Activated CD8-positive, alpha-beta memory T cell treated with anti-CD3 and anti-CD28 coated beads for 1 hour (primary cell): ENCODE results near the gene DUSP5.

Experiments used
- DNase-seq, 2 donors: peaks; one replicate each; pipeline ENCODE4 v3.0.0-alpha.2; 2020; ENCODE audit warnings: low read depth in 1 of 2; ENCODE audit errors: extremely low read depth in 1 of 2

The DUSP5 gene

DNA sequence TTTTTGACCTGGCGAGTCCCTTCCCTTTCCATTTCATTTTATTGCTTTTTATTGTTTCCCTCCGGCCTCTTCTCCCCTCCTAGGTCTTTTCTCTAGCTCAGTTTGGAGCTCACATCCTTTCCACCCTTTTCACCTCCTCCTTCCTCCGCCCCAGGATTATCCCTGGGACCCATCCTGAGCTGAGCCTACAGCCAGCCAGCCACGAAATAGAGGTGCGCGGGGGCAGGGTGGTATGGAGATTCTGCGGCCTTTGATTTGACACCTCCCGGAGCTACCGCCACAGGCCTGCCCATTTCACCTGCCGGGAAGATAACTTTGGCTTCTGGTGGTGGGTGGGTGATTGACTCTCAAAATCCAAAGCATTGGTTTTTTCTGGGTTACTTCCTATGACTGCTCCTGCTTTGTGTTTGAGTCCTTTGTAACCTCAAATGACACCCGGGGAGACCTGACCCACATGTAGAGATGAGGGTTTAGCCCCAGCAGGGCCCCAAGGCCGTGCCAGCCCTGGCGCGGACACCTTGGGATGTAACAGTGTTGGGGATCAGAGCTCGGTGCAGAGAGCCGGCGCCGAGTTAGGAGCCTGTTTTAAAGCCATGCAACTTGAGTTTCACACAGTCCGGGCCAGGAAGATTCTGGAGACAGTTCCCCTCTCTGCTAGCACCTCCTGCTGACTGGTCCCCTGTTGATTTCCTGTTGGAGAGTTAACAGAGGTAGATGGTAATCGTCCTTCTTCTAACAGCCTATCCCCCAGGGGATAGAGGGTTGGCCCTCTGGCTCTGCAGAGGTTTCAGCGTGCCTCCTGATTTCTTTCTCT lies 1.5 kb downstream of the DUSP5 start:
- no peak for DNase-seq

DNA sequence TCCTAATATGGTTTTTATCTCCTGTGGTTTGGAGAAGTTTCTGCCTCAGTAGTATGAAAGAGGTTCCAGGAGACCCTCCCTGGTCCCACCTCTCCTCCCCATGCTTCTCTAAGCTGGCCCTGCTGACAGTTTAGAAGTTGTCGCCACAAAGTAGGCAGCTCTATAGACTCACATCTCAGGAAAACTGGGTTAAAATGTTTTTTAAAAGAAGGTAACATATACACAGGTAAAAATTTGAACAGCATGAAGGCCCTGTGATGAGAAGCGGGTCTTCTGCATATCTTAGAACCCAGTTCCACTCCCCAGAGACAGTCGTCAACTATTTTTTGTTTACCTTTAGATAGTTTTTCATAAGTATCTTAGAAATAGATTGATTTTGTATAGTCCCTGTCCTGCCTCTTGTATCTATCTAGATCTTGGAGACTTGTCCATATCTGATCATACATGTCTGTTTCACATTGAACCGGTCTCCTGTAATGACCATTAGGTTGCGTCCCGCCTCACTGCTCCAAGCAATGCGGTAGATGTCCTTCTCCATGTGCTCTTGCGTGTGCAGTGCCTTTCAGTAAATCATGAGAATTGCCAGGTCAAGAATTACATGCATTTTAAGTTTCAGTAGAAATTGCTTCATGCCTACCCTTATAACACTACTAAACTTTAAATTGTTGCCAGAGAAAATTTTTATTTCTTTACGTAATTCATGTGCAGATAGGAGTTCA lies 2.2 kb downstream of the DUSP5 start:
- no peak for DNase-seq

DNA sequence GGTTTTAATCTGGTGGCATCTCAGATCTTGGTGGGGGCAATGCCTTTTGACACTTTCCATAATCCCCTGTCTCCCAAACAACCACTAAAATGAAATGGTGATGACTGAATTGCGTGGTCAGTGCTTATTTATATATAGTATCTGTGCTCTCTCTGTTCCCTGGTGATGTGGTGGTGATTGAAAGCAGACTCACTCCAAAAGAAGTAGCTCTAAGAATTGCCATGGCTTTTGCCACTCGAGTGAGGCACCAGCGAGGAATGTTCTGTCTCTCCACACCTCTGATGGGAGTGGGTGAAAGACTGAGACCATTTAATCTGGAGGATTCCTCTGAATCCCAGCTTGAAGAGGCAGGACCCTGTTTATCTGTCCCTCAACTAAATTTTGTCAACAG lies 2.8 kb downstream of the DUSP5 start:
- no peak for DNase-seq

DNA sequence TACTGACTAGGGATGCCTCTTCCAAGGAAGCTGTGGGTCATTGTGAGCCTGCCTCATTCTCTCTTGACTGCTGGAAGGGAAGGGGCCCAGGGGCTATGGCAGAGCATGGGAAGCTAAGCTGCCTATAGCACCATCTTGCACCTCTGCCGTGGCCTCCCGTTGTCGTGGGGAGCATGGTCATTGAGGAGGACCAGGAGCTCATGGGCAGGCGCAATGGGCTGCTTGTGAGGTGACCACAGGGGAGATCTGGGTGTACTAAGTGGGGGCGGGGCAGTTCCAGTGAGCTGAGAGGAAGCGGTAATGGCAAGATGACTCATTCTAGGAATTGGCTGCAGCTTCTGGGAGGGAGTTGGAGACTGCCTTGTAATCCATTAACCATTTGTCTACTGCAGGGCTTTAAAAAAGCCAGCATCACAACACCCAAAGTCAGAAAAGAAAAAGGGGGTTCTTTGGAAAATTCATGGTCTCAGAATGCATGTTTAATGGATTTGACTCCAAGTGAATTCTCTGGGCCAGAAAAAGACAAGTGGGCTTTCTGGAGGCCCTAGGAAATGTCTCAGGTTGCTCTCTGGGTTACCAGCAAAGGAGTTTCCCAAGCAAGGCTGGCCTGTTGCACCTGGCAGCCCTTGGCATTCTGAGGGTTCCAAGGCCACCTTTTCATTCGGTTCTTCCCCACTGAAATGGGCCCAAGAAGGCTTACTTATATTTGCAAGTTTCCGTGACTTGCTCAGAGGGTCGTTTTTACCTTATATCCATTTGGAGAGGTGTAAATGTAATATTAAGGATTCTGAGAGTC lies 3.6 kb downstream of the DUSP5 start:
- peak in 1 of 2 donors; percentile 15 for DNase-seq

DNA sequence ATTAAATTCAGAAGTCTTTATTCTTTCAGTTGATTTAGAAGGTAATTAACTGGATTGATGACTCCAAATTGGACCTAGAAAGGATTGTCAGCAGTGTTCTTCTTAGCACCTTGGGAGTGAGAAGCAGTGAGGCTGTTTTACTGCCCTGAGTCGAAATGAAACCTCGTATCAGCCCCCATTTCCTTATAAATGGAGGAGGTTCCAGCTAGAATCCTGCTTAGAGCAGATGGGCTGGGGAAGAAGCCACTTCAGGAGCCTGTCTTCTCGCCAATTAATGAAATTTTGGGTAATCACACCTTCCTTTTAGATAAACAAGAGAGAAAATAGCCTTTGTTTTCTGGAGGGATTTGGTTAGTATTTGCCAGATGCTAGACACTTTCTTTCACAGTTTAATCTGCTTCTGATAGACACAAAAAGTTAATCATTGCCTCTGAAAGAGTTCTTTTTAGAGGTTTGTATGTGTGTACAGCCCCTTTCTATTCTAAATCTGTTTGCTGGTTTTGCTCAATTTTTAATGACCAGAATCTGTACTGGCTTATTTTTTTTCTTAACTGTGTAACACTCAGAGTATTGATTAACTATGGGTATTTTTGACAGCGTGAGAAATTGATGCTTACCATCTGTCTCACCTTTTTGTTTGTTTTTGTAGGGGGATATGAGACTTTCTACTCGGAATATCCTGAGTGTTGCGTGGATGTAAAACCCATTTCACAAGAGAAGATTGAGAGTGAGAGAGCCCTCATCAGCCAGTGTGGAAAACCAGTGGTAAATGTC lies 4.6 kb downstream of the DUSP5 start:
- no peak for DNase-seq

DNA sequence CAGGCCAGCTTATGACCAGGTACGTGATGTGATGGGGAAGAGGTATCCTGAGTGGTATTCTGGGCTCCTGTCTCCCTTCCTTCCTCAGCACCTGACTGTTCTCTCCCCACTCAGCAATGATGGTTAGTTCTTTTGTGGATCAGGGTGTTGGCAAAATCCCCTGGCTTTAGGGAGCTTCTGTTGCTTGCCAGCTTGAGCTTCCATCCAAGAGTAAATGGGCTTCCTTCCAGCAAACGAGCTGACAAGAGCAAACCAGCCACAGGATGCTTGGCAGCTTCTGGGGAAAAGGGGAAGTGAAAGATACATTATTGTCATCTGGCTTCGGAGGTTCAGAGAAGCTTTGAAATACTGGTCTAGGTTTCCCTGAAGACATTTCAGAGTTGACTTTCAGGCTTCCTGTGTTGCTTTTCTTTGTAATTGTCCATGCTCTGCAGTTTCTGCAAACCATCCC lies 5.2 kb downstream of the DUSP5 start:
- no peak for DNase-seq

DNA sequence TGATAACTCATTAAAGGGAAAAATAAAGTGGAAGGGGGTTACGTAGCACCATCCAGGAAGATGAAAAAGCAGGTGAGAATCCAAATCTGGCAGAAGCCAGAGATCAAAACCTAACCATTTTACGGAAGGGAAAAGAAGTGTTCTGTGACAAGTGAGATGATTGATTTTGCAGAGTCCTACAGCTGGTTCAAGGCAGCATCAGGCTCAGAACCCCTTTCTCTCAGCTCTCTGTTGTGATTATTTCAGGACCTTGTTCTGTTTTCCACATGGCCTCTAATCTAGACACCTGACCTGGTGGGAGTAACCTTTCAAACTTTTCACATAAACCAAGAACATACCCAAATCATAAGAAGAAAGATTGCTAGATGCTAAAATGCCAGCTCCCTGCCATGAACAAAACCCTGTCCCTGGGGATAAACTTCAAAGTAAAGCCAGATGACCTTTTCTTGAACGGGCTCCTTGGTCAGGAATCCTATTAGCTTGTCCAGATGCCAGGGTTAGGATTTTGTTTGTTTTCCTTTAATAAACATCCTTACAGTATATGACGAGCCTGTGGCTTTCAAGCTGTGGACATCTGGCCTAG lies 5.9 kb downstream of the DUSP5 start:
- DNase-seq, result no peak

DNA sequence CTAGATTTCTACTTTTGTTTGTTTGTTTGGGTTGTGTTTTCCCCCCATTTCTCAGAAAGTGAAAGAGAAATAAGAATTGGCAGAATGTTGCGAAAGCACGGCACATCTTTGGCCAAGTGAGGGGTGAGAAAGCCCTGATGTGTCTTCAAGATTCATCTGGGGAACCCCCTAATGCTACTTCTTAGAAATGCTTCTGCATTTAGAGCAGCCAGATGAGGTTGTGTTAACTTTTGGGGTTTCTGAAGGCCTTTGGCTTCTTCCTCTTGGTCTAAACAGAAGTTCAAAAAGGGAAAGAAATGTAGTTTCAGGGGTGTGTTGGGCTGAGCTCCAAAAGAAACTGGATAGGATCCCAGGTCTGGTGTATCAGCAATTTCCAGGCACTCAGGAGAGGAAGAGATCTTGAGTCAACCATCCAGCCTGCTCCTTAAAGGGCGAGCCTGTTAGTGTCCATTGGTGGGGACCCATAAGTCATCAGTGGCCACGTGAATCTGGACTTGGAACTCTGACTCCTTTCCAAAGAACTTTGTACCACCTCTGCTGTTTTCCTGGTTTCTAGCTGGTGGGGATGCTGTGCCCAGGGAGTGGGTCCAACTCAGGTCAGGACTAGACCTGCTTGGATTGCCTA lies 6.5 kb downstream of the DUSP5 start:
- no peak for DNase-seq

DNA sequence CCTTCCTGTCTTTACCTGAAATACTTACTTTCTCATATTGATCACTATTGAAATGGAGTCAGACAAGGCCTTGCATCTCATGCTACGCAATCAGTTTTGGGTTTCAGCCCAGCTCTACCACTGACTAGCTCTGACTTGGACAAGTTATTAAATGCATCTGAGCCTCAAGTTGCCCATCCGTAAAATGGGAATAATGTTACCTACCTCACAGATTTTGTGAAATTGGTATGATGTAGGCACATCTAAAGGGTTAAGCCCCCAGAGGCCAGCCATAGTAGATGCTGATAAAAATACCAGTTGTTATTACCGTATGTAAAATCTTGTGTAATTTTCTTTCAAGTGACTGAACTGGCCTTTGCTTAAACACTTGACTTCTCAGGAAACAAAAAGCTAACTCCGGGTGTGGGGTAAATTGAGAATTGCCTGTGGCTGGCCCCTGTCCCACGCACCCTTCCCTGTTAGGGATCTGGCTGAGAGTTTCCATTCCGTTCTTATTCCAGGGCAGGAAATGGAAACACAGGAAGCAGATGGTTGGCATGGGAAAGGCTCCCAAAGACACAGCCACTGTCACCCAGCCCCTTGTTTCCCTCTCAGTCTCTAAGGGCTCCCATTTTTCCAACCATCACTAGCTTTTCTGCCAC lies 7.5 kb downstream of the DUSP5 start:
- DNase-seq, result no peak

DNA sequence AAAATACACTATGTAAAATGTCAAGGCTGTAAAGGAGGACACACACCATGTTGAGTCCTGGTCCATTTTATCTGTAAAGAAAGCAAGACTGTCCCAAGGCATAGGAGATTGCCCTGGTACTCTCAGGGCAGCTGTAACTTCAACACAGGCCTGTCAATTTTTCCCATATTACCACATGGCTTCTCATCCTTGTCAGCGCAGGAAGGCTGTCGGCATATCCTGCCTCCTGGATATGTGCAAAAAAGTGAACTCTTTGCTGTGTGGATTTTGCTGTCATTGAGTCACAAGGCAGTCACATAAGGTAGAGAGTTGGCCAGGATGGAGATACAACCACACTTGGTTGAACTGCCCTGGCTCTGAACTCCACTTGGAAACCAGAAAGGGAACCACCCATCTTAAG lies 8.7 kb downstream of the DUSP5 start:
- DNase-seq, result no peak

DNA sequence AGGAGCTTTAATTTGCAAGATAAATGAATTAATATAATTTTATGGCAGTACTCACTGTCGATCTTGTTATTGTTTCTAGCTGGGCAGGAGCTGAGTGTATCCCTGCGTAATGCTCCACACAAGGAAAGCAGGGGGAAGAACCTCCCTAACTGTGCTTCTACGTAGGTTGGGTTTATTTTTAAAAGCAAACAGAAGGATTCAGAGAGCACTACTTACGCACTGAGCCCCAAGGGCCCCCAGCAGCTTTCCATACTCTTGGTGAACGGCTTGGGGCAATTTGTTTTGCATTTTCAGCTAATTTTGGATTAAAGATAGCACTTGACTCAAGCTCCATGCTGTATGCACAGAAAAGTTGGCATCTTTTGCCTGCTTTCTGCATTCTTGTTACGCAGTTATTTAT lies 9.6 kb downstream of the DUSP5 start:
- no peak for DNase-seq

DNA sequence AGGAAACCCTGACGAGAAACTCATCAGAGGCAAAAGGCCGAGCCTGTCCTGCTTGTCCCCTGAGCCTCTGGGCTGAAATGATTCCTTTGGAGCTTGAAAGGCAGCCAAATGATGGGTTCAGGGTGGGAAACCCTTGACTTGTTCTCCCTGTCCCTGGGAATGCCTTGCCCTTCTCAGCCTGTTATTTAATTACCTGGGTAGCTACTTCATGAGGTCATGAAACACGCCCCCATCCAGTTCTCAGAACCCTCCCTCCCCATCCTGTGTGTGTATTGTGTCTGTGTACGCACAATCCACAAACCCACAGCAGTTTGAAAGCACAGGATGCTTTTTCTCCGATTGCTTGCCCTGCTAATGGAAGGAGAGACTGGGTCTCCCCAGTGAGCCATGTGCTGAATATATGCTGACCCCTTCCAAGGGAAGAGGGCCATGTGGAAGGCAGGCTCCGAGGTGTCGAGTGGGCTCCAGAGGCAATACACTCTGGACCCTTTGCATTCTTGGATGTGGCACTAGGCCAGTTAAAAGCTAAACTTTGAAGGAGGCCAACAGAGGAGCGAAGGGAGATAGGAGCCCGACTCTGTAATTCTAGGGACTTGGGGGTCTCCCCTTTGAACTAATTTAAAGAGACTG lies 10.6 kb downstream of the DUSP5 start:
- DNase-seq, result no peak

DNA sequence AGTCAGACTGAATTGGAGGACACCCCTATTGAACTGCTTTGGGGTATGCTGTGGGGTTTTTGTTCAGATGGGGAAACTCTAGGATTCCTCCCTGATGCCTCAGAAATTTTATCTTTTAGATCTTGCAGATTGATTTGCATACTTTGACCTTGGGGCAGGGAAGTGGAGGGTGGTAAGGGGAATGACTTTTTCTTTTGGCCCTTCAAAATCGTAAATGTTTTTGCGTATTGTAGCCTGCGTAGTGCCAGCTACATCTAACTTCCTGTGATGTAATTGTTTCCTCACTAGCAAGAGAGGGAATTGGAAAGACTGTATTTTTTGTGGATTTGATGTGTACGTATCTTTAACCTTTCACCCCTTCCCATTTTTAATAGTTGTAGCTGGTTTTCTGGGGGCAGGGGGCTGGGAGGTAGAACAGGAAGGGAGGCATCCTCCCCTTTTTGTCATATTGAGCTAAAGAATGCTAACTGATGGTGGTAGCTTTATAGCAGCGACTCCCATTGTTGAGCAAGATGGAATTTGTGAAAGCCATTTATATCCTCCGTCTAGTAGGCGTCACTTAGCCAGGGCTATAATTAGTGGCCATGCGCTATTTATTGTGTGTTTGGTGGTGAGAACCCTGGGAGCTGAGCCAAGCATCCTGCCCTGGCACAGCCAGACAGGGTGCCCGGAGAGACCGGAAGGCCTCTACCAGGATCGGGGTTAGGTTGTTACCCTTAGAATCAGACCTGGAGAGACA lies 11.3 kb downstream of the DUSP5 start:
- no peak for DNase-seq

DNA sequence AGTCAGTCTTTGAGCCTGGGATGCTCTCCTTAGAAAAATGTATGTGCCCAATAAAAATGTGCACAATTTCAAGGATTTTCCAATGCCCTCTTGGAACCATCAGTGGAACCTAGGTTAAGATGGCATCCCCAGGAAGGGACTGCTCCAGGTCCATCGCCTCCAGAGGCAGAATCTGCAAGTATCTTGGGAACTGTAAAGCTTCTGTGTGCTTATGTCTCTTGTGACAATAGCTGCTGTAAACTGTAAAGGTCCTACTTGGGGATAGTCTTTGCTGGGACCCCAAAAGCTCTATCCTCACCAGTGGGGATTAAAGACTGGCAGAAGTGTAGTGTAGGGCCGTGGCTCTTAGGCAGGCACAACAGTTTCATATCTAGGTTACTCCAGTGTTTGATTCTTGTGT lies 11.9 kb downstream of the DUSP5 start:
- DNase-seq, result no peak

DNA sequence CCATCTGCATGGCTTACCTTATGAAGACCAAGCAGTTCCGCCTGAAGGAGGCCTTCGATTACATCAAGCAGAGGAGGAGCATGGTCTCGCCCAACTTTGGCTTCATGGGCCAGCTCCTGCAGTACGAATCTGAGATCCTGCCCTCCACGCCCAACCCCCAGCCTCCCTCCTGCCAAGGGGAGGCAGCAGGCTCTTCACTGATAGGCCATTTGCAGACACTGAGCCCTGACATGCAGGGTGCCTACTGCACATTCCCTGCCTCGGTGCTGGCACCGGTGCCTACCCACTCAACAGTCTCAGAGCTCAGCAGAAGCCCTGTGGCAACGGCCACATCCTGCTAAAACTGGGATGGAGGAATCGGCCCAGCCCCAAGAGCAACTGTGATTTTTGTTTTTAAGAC lies 12.4 kb downstream of the DUSP5 start:
- DNase-seq, result no peak

DNA sequence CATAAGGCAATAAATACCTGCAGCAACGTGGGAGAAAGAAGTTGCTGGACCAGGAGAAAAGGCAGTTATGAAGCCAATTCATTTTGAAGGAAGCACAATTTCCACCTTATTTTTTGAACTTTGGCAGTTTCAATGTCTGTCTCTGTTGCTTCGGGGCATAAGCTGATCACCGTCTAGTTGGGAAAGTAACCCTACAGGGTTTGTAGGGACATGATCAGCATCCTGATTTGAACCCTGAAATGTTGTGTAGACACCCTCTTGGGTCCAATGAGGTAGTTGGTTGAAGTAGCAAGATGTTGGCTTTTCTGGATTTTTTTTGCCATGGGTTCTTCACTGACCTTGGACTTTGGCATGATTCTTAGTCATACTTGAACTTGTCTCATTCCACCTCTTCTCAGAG lies 13.0 kb downstream of the DUSP5 start:
- no peak for DNase-seq

DNA sequence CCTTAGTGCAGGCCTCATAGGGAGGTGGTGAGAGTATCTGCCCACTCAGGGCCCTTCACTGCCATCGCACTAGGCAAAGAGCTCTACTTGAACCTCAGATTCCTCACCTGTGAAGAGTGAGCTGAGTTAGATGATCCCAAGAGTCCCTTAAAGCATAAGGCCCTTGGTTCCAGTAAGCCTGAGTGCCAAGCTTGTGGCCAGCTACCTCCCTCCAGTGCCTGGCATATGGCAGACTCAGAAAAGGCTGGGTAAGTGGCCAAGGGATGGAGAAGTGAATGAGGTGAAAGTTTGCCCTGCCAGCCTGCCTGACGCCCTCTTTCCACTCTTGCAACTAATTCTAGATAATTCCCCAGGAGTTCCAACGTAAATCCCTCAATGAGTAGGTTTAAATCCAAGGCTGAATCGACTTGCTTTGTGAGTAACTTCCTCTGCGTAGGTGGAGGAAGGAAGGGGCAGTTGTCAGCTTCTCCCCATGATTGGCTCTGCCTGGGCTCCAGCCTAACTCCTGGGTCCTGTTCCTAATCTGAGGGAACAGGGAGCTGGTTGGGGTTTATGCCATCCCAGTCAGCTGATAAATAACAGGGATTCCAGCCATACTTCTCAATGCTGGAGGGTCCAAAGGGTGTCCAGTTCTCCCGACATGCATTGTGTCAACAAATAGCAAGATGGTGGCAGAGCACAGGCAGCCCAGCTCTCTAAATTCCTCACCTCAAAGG lies 14.2 kb downstream of the DUSP5 start:
- no peak for DNase-seq
